Limb (tissue), 2 donors: ENCODE results near the gene C10orf95.
"Not testable (repeated sequence)": the region's sequence is repeated elsewhere in the genome, so short reads cannot be mapped to it uniquely, and the experiment has no call there.

Experiments used
- DNase-seq, 2 donors: peaks; one replicate each; pipeline ENCODE4 v3.0.0-alpha.2; 2016; ENCODE audit errors: extremely low spot score in 2 of 2

C10orf95 gene

DNA sequence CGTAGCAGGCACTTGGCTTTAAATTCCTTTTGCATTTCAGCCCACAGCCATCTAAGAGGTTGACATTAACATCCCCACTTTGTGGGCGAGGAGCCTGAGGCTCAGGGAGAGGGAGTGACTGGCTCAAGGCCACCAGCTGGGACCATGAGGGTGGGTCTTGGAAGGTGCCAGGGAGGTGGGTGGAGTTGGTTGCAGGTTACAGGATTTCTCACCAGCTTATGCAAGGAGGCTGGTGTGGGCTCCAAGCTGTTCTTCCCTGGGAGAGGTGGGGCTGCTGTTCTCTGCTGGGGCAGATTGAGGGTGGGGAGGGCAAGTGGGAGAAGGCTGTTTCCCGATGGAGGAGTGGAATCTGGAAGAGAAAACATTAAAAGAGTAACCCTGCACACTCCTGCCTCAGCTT is 14.1 kb upstream of the C10orf95 start:
- DNase-seq: no peak

DNA sequence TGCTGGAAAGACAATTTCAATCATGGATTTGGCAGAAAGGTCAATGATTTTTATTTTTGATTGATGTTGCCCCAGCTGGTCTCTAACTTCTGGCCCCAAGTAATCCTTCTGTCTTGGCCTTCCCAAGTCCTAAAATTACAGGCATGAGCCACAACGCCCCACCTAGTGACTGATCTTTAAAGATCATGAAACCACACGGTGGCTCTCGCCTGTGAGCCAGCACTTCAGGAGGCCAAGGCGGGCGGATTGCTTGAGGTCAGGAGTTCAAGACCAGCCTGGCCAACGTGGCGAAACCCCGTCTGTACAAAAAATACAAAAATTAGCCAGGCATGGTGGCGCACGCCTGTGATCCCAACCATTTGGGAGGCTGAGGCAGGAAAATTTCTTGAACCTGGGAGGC is 12.6 kb upstream of the C10orf95 start:
- DNase-seq: no peak

DNA sequence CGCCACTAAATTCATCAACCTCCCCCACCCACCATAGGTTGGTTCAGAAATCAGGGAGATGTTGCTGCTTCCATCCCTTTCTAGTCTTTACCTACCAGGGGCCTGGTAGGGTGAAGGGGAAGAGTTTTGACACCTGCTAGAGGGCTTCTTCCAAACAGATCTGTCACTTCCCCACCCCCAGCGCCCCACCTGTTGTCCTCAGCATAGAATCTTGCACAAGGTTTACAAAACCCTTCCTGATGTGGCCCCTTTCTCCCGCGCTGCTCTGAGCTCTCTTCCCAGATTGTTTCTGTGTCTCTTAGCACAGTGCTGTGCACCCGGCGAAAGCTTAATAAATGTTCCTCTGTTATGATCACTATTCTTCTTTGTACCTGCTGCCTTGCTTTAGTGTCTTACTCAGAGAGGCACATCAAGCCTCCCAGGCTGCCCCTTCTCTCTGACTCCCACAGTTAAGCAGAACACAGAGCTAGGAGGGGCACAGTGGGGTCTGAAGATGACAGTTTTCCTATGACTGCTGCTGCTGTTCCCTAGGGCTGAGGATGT is 11.2 kb upstream of the C10orf95 start:
- no peak for DNase-seq

DNA sequence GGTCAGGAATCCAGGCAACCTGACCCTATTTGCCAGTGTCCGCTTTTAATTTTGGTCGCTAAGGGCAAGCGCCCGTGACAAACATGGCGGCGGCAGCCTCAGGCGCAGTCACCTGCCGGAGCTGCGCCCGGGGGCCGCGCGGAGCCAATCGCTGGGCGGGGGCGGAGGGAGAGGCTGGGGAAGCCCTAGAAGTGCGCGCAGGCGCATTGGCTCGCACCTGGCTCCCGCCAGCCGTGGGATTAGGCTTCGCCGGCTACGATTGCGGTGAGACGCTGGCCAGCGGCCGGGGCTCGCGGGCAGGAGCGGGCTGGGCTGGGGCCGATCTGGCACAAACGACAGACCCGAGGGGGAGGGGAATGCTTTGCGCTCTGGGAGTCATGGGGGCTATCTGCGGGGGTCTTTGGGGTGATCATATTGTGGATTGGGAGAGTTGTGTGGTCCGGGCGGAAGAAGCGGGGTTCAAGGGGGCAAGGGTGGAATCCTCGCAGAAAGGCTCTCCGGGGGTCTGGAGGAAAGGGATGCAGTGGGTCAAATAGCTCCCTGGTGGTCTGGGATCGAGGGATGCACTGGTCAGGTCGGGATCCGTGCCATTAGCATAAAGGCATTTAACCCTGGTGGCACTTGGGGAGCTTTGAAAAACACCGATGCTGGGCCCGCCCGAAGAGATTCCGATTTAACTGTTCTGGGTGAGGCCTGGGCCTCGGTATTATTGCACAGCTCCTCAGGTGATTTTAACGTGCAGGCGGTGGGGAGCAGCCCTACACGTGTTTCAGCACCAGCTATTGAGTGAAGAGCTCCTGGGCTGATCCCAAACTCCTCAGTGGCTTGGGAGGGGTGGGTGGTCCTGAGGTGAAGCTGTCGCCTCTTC is 10.1 kb upstream of the C10orf95 start:
- DNase-seq: peak; percentile 68 to 92

DNA sequence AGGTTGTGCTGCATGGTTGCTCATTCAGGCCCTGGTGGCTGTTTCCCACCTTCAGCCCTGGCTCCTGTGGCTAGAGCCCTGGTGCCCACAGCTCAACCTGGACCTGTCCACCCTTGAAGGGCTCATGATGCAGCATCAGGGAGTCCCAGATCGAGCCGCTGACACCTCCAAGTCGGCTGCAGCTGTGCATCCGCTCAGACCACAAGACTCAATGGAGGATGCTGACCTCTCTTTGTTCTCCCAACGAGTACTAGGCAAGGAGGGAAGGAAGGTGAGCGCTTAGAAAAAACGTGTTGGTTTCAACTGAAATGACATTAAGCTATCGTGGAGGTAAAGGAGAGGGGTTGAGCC is 9.5 kb upstream of the C10orf95 start:
- DNase-seq: no peak

DNA sequence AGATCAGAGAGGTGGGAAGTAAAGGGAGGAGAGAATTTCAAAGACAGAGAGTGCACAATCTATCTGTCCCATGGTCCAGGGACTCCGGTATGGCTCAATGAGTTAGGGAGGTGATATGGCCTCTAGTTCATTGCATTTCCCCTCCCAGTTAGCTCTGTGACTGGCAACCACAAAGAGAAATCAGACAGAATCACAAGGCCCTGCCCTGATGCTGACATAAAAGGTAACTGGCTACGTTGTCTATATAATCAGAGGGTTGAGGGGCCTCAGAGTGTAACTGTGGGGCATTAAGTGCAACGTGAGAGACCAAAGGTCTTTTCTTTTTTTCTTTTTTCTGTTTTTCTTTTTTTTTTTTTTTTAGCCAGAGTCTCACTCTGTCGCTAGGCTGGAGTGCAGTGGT is 7.3 kb upstream of the C10orf95 start:
- no peak for DNase-seq

DNA sequence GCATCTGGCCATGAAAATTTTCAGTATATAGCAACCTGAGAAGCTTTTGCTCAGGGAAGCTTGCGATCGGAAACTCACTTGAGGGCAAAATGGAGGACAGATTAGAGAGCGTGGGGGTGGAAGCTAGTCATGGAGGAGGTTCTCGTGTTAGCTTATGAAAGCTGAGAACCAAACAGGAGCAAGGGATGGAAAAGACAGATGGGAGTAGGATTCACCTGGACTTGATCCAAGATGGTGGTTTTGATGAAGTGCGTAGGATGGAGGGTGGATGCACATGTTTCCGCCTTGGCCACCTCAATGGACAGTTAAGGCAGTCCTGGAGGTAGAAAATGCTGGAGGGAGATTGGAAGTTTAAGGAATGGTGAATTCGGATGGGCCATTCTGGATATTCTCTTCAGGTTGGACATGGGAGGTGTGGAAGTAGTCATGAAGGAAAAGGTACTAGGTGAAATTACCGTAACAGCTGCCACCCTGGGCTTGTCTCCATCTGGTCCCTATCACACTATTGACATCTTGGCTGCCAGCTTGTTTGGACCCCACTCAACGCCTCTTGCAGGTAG is 6.3 kb upstream of the C10orf95 start:
- no peak for DNase-seq

DNA sequence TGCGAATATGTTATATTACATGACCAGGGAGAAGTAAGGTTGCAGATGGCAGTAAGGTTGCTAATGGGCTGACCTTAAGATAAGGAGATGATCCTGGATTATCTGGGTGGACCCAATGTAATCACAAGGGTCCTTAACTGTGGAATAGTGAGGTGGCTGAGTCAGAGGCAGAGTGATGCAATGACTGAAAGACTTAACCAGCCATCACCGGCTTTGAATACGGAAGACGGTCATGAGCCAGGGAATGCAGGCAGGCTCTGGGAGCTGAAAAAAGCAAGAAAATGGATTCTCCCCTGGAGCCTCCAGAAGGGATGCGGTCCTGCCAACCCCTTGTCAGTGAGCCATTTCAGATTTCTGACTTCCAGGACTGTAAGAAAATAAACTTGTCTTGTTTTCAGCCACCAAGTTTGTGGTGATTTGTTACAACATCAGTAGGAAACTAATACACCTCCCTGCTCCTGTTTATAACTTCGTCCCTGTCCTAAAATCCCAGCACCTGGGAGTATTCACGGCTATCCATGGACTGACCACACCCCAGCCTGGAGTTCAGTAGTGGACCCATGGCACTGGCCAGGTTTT is 4.6 kb upstream of the C10orf95 start:
- DNase-seq: no peak

DNA sequence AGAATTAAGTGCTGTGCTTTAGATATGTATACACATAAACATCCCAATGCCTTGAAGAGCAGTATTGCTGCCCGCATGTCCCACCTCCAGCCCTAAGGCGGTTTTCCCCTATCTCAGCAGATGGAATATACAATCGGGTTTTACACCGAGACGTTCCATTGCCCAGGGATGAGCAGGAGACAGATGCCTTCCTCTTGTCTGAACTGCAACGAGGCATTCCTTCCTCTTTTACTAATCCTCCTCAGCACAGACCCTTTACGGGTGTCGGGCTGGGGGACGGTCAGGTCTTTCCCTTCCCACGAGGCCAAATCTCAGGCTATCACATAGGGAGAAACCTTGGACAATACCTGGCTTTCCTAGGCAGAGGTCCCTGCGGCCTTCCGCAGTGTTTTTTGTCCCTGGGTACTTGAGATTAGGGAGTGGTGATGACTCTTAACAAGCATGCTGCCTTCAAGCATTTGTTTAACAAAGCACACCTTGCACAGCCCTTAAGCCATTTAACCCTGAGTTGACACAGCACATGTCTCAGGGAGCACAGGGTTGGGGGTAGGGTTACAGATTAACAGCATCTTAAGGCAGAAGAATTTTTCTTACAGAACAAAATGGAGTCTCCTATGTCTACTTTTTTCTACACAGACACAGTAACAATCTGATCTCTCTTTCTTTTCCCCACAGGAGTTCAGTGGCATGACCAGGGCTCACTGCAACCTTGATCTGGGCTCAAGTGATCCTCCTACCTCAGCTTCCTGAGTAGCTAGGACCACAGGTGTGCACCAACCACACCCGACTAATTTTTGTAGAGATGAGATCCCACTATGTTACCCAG is 3.5 kb upstream of the C10orf95 start:
- not testable (repeated sequence) for DNase-seq

DNA sequence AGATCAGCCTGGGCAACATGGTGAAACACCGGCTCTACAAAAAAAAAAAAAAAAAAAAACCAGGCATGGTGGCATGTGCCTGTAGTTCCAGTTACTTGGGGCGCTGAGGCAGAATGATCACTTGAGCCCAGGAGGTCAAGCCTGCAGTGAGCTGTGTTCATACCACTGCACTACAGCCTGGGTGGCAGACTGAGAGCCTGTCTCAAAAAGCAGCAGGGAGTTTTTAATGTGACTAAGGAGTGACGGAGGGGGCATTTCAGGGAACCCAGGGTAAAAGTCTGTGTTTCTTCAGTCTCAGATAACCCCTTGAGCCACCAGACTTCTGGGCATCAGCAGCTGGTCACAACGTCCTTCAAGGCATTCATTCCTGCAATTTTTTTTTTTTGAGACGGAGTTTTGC is 2.2 kb upstream of the C10orf95 start:
- no peak for DNase-seq

DNA sequence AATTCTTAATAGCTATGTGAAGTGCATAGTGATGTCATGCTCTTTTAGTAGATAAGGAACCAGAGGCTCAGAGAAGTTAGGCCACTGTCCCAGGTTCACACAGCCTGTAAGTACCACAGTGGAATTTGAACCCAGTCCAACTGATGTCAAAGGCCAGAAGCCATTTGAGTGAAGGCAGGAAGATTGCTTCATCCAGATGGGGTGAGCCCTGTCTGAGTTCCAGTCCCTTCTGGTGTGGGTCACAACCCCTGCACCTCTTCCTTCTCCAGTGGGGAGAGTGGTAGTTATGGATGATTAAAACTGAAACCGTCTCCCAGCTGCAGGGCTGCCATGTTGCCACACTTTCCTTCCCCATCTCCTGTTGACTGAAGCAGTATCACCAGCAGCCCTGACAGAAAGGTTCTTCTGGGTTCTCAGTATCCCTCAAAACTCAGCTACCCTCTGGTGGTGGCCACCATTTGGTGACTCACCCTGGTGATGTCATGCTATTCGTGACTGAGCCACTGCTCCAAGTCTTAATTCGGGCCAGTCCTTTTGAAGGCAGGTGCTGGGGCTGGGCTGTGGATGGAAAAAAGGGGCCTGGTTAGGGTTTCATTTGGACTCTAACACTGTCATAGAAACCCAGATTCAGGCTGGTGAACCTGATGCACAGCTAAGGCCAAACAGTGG is 1.5 kb upstream of the C10orf95 start:
- DNase-seq: no peak

DNA sequence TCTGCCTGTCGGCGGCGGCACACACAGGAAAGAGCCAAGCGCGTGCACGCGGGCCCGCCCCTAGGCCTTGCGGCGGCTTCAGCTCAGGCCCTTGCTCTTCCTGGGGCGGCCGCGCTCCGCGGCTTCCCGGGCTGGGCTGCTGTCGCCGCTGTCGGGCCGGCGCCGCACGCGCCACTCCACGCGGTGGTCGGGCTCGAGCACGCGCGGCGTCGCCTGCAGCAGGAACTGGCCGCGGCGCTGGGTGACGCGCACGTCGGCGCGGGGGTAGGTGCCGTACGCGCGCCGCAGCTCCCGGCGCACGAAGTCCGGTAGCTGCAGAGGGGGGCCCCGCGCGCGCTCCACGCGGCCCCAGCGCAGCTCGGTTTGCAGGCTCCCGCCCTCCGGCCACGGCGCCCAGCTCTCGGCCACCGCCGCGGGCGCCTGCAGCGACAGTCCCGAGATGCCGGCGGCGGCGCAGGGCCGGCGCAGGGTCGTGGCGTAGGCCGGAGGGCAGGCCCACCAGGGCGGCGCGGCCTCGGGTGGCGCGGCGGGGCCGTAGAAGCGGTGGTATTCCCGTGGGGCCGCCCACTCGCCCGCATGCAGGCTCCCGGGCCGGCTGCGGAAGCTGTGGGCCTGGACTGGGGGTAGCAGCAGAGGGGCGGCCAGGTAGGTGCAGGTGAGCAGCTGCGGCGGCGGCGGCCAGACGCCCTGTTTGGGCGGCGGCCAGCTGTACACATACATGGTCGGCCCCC is 804 bp downstream of the C10orf95 start:
- peak; percentile 84 to 89 for DNase-seq

DNA sequence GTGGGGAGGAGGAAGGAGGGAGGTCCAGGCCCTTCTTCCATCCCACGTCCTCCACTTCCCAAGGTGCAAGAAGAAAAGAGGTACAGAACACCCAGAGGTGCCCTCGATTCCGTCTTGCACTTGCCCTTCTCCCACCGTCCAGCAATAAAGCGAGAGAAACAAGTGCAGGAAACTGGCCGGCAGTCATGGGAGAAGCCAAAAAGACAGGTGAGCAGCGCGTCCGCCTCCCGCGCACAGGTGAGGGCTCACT is 1.3 kb downstream of the C10orf95 start:
- DNase-seq: no peak

DNA sequence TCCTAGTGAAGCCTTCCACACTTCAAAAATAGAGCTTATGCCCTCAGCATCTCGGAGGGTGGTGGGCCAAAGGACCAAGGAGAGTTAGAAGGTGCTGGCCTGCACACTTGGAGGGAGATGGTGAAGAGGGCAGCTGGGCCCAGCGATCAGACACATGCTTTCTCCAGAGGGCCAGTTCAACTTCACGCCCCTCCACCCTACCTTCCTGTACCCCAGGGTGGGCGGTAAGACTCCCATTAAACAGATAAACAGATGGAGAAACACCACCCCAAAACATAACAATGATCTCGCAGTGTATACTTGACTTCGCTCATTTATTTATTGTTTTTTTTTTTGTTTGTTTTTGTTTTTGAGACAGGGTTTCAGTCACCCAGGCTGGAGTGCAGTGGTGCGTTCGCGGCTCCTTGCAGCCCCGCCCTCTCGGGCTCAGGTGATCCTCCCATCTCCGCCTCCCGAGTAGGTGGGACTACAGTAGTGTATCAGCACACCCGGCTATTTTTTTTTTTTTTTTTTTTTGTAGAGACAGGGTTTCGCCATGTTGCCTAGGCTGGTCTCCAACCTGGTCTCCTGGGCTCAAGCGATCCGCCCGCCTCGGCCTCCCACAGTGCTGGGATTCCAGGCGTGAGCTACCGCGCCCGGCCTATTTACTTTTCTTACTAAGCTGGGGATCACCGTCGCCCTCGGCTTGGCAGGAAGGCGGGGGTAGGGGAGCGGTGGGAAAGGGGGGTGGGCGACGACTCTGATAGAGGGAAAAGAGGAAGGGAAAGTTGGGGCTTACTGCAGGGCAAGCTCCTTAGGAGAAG is 1.8 kb downstream of the C10orf95 start:
- DNase-seq: peak in 1 of 2 donors; percentile 65

DNA sequence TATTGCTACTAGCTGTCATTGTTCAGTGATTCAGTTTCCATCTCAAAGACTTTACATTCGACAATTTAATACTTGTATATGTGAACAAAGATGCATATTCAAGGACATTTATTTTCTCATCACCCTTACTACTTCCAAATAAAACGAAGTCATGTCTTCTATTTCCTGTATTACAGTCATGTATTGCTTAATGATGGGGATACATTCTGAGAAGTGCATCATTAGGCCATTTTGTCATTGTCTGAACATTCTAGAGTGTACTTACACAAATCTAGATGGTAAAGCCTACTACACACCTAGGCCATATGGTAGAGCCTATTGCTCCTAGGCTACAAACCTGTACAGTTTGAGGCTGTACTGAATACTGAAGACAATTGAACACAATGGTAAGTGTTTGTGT is 6.5 kb downstream of the C10orf95 start:
- no peak for DNase-seq

DNA sequence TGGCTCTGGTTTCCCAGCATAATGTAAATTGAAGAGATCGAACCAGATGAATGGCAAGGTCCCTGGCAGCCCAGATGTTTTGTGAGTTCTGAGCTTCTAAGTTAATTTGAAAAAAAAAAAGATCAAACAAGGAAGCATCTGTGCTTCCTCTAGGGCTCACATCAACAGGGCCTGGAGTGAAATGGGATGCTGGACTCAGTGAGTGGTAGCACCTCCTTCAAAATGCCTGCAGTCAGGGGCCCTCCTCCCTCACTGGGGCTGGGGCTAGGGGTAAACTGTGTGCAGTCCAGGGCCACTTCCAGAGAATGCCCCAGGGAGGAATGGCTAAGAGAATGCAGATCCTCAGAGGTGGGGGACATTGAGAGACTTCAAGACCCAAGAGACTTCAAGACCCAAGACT is 13.0 kb downstream of the C10orf95 start:
- DNase-seq: no peak

DNA sequence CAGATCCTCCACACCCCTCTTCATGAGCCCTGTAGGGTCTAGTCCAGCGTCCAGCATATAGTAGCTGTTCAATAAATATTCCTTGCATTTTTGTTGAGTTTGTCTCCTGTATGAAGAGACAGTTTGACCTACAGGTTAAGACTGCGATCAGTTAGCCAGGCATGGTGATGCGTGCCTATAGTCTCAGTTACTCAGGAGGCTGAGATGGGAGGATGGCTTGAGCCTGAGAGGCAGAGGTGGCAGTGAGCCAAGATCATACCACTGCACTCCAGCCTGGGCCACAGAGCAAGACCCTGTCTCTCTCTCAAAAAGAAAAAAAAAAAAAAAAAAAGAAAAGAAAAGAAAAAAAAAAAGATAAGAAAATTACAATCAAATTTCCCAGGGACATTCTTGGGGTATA is 13.8 kb downstream of the C10orf95 start:
- DNase-seq: no peak

DNA sequence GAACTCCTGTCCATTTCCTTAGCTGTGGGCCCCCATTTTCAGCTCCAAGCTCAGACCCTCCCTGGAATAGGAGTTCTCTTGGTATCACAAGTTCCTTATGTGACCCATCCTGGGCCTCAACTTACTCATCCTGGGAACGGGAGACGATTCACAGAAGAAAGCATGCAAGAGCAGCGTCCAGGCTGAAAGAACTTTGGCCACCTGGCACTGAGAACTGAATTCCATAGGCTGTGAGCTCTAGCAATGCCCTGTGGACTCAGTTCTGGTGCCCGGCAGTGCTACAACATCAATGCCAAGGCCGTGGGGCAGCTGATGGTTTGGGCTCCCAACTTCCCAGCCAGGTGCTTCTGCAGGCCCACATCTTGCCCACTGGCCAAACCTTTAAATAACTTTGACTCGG is 15.0 kb downstream of the C10orf95 start:
- DNase-seq: no peak

DNA sequence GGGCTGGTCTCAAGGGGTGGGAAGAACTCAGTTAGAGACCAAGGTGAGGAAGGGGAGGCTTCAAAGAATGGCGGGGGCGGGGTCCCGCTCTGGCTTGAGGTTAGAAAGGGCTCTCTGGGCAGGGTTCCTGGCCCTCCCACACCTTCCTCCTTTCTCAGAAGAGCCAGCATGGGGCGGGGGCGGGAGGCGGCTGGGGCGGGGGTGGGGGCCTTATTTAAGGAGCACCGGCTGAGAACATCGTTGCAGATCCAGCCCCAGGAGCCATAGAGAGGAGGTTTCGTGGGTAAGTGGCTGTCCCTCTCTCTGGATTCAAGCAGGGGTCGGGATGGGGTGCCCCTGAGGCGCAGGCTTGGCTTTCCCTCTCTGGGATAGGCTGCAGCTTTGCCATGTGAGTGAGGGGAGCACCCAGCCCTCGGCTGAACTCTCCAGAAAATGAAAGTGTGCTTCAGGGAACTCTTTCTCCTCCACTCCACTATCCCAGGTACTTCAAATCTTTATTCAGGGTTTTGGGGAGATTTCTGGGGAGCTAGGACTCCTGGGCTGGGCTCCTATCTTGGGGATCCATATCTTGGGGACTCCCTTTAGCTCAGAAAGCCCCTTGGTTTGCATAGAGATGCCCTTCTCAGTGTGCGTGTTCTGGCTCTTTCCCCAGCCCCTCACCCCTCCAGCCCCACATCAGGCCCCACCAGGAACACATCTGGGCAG is 15.7 kb downstream of the C10orf95 start:
- DNase-seq: peak in 1 of 2 donors; percentile 26

DNA sequence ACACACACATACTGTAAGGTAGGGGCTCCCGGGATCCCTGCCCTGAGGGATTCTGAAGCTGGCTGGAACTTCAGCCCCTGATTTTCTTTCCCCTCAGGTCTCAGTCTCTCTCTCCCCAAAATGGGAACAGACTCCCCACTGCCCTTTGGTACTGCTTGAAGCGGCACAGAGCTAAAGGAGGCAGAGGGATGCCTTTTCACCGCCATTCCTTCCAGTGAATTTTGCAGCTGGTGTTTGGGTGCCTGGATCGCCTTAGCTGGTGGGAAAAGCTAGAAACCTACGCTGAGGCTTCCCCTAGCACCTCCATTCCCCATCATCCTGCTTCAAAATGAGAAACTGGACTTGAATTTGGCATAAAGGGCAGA is 16.2 kb downstream of the C10orf95 start:
- DNase-seq: no peak
